ENCODE measurements around the gene HPS4.

DNA sequence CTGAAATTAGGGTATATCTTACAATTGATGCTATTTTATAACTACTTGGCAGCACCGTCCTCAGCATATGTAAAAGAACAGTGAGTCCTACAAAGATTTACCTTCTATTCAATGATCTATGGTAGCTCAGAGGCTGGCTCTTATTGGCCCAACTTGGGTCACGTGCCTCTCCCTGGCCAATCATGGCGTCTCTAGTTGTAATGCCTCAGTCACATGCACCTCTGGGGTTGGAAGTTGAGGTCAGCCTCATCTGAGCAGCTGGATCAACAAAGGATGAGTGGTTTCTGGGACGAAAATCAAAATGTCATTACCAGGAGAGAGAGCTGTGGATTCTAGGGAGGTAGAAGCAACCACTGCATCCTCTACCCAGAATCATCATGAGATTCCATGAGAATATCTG is 77.5 kb downstream of the HPS4 start:
- no peak for TF ChIP-seq EZH2 (IDR thresholded peaks at IDR 0.05; ENCODE audit: insufficient read depth, low read length)
- TF ChIP-seq, protein P1, sequence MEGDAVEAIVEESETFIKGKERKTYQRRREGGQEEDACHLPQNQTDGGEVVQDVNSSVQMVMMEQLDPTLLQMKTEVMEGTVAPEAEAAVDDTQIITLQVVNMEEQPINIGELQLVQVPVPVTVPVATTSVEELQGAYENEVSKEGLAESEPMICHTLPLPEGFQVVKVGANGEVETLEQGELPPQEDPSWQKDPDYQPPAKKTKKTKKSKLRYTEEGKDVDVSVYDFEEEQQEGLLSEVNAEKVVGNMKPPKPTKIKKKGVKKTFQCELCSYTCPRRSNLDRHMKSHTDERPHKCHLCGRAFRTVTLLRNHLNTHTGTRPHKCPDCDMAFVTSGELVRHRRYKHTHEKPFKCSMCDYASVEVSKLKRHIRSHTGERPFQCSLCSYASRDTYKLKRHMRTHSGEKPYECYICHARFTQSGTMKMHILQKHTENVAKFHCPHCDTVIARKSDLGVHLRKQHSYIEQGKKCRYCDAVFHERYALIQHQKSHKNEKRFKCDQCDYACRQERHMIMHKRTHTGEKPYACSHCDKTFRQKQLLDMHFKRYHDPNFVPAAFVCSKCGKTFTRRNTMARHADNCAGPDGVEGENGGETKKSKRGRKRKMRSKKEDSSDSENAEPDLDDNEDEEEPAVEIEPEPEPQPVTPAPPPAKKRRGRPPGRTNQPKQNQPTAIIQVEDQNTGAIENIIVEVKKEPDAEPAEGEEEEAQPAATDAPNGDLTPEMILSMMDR (IDR thresholded peaks at IDR 0.05; ENCODE audit: insufficient read depth, low read depth, low read length), result no peak
